Mesendoderm (in vitro differentiated cells): ENCODE measurements around the gene SPDYE5.
"Not testable (repeated sequence)": the region's sequence is repeated elsewhere in the genome, so short reads cannot be mapped to it uniquely, and the experiment has no call there.

Experiments used
- DNase-seq: peaks from one replicate; pipeline ENCODE4 v3.0.0; 2013
- H2AK5ac ChIP-seq: 2 replicates; pipeline ENCODE4 v1.6.1; 2013; ENCODE audit warnings: low read length, inconsistent platforms
- H2BK120ac ChIP-seq: 2 replicates; pipeline ENCODE4 v1.6.1; 2013; ENCODE audit warnings: low read depth, mild to moderate bottlenecking, low read length, moderate library complexity, mixed read lengths
- H2BK15ac ChIP-seq: replicated peaks from 2 replicates; pipeline ENCODE4 v1.6.1; 2013; ENCODE audit warnings: low read depth, mild to moderate bottlenecking, moderate library complexity
- H2BK5ac ChIP-seq: 2 replicates; pipeline ENCODE4 v1.6.1; 2013; ENCODE audit warnings: low read length, inconsistent platforms
- H3K18ac ChIP-seq: 2 replicates; pipeline ENCODE4 v1.6.1; 2013; ENCODE audit warnings: mild to moderate bottlenecking, low read length, mixed read lengths
- H3K23ac ChIP-seq: one replicate; pipeline ENCODE4 v1.6.1; 2013; ENCODE audit warnings: low read length
- H3K27ac ChIP-seq: 2 replicates; pipeline ENCODE4 v1.5.1; 2013; ENCODE audit warnings: low read depth, mild to moderate bottlenecking, inconsistent platforms, low read length, moderate library complexity
- H3K27me3 ChIP-seq: 2 replicates; pipeline ENCODE4 v1.6.1; 2013; ENCODE audit warnings: low read length, control low read depth, mild to moderate bottlenecking, inconsistent platforms; ENCODE audit not compliant: insufficient read depth, poor library complexity
- H3K36me3 ChIP-seq: 2 replicates; pipeline ENCODE4 v1.6.1; 2013; ENCODE audit warnings: low read length, inconsistent platforms; ENCODE audit not compliant: control insufficient read depth, insufficient read depth
- H3K4ac ChIP-seq: one replicate; pipeline ENCODE4 v1.6.1; 2013; ENCODE audit warnings: low read depth, mild to moderate bottlenecking, low read length, moderate library complexity
- H3K4me1 ChIP-seq: 2 replicates; pipeline ENCODE4 v1.6.1; 2013; ENCODE audit warnings: low read depth, low read length, inconsistent platforms; ENCODE audit not compliant: control insufficient read depth
- H3K4me2 ChIP-seq: 2 replicates; pipeline ENCODE4 v1.6.1; 2013; ENCODE audit warnings: low read length
- H3K4me3 ChIP-seq: 2 replicates; pipeline ENCODE4 v1.5.1; 2013; ENCODE audit warnings: mild to moderate bottlenecking, low read length
- H3K56ac ChIP-seq: one replicate; pipeline ENCODE4 v1.6.1; 2013; ENCODE audit warnings: low read length
- H3K79me1 ChIP-seq: 2 replicates; pipeline ENCODE4 v1.6.1; 2013; ENCODE audit warnings: low read length, inconsistent platforms
- H3K79me2 ChIP-seq: 2 replicates; pipeline ENCODE4 v1.6.1; 2013; ENCODE audit warnings: mild to moderate bottlenecking, low read length; ENCODE audit not compliant: control insufficient read depth, insufficient read depth
- H3K9ac ChIP-seq: 2 replicates; pipeline ENCODE4 v1.6.1; 2013; ENCODE audit warnings: low read length, inconsistent platforms
- H4K5ac ChIP-seq: one replicate; pipeline ENCODE4 v1.6.1; 2013; ENCODE audit warnings: low read length
- H4K8ac ChIP-seq: one replicate; pipeline ENCODE4 v1.6.1; 2013; ENCODE audit warnings: low read depth, mild to moderate bottlenecking, control low read depth, low read length, moderate library complexity
- WGBS: extraction: QIAGEN DNeasy Blood & Tissue Kit; methylation state at CpG from one replicate; pipeline ENCODE4 v1.1.7; 2013; ENCODE audit warnings: low lambda C conversion rate, missing lambda C conversion rate; ENCODE audit not compliant: insufficient coverage; ENCODE audit errors: extremely low coverage; 5-methylcytosine and 5-hydroxymethylcytosine counted together

SPDYE5 gene

GRCh38 chr7:75458034-75458433 is 34.1 kb upstream of the SPDYE5 start:
- H2BK120ac ChIP-seq, H3K56ac ChIP-seq, H2AK5ac ChIP-seq, H3K27ac ChIP-seq, H3K36me3 ChIP-seq, H3K4me2 ChIP-seq, DNase-seq, H3K23ac ChIP-seq, H3K79me1 ChIP-seq, H3K4me3 ChIP-seq, H3K18ac ChIP-seq, H2BK5ac ChIP-seq, H3K9ac ChIP-seq, H3K27me3 ChIP-seq, H3K4ac ChIP-seq, H4K8ac ChIP-seq, H3K4me1 ChIP-seq, H3K79me2 ChIP-seq, H2BK15ac ChIP-seq, H4K5ac ChIP-seq: not testable (repeated sequence)
- WGBS, result no CpG with 5 or more reads among the region's 5 CpGs

GRCh38 chr7:75460541-75460940 is 31.6 kb upstream of the SPDYE5 start:
- H3K27me3 ChIP-seq, H4K5ac ChIP-seq, H3K4me1 ChIP-seq, H3K4ac ChIP-seq, H3K79me2 ChIP-seq, H2AK5ac ChIP-seq, H2BK120ac ChIP-seq, H3K18ac ChIP-seq, DNase-seq, H3K9ac ChIP-seq, H3K36me3 ChIP-seq, H4K8ac ChIP-seq, H2BK5ac ChIP-seq, H2BK15ac ChIP-seq, H3K4me2 ChIP-seq, H3K56ac ChIP-seq, H3K27ac ChIP-seq, H3K79me1 ChIP-seq, H3K23ac ChIP-seq, H3K4me3 ChIP-seq: not testable (repeated sequence)
- no CpG with 5 or more reads among the region's 5 CpGs for WGBS

GRCh38 chr7:75470166-75470565 is 22.0 kb upstream of the SPDYE5 start:
- H3K18ac ChIP-seq, H2BK5ac ChIP-seq, H3K27ac ChIP-seq, H4K8ac ChIP-seq, H4K5ac ChIP-seq, H3K4me3 ChIP-seq, H3K27me3 ChIP-seq, H3K9ac ChIP-seq, H3K23ac ChIP-seq, H3K4me1 ChIP-seq, H3K4me2 ChIP-seq, H2AK5ac ChIP-seq, H2BK15ac ChIP-seq, H3K79me2 ChIP-seq, H3K56ac ChIP-seq, H3K4ac ChIP-seq, H2BK120ac ChIP-seq, H3K36me3 ChIP-seq, DNase-seq, H3K79me1 ChIP-seq: not testable (repeated sequence)
- no CpG with 5 or more reads among the region's 4 CpGs for WGBS

DNA sequence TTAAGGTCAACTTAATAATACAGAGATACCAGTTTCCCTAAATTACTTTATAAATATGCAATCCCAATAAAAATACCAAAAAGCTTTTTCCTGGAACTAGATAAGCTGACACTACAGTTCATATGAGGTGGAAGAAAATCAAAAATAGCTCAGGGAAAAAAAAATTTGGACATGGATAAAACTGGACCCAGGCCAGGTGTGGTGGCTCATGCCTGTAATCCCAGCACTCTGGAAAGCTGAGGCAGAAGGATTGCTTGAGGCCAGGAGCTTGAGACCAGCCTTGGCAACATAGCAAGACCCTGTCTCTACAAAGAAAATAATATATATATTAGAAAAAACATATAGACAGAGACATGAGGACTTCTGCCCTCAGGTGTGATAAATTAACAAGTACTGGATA is 14.7 kb upstream of the SPDYE5 start:
- not testable (repeated sequence) for H4K5ac ChIP-seq, H2AK5ac ChIP-seq, H2BK5ac ChIP-seq, H3K4me1 ChIP-seq, H3K79me1 ChIP-seq, DNase-seq, H3K27me3 ChIP-seq, H3K4me2 ChIP-seq, H3K9ac ChIP-seq, H3K4ac ChIP-seq, H3K23ac ChIP-seq, H2BK120ac ChIP-seq, H3K36me3 ChIP-seq, H3K79me2 ChIP-seq, H3K18ac ChIP-seq, H3K56ac ChIP-seq, H3K27ac ChIP-seq, H4K8ac ChIP-seq, H3K4me3 ChIP-seq, H2BK15ac ChIP-seq

DNA sequence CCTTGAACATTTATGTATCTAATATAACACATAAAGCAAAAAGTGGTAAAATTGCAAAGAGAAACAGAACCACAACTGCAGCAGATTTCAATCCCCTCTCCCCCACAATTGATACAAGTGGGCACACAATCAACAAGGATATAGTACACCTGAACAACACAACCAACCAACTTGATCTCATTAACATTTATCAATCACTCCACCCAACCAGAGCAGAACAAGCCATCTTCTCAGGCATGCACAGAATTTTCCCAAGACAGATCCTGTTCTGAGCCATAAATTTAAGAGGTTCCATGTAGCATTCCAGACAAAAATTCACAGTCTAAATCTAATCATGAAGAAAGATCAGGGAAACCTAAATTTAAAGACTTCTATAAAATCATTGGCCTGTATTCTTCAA is 11.8 kb upstream of the SPDYE5 start:
- H3K23ac ChIP-seq, H3K36me3 ChIP-seq, DNase-seq, H3K4me2 ChIP-seq, H3K56ac ChIP-seq, H3K27ac ChIP-seq, H2BK5ac ChIP-seq, H4K5ac ChIP-seq, H3K4me3 ChIP-seq, H3K4ac ChIP-seq, H3K9ac ChIP-seq, H3K18ac ChIP-seq, H3K4me1 ChIP-seq, H4K8ac ChIP-seq, H2AK5ac ChIP-seq, H3K79me2 ChIP-seq, H2BK15ac ChIP-seq, H2BK120ac ChIP-seq, H3K27me3 ChIP-seq, H3K79me1 ChIP-seq: not testable (repeated sequence)

DNA sequence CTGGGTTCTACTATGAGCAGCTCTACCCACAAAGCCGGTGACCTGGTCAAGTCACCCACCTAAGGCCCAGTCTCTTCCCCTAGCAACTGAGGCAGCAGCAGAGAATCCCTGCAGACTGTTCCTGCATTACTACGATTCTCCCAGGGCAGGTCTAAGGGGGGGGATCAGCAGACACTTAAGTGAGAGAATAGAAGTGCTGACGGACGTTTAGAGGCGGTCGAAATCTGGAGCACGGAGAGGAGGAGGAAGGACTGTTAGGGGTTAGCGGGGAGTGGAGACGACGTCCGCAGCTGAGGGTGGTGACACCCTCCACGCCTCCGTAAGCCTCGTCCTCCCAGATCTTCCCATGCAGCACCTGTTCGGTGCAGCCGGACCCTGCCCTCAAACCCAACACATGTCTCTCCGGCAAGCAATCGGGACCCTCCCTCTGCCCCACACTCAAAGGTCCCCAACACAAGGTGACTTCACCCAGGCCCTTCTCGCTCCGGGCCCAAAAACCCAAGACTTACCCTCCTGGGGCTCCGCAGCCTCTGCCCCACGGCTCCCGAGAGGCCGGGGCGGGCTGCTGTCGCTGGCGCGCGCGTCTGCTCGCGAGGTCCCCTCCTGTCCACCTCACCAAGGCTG is 6.7 kb upstream of the SPDYE5 start:
- not testable (repeated sequence) for H3K79me1 ChIP-seq, H3K79me2 ChIP-seq, H4K8ac ChIP-seq, H2AK5ac ChIP-seq, H3K23ac ChIP-seq, H3K18ac ChIP-seq, H2BK15ac ChIP-seq, H2BK5ac ChIP-seq, H3K27ac ChIP-seq, H3K4me1 ChIP-seq, H3K4ac ChIP-seq, H3K27me3 ChIP-seq, H3K36me3 ChIP-seq, H2BK120ac ChIP-seq, H4K5ac ChIP-seq
- Histone ChIP-seq H3K4me3 (peak overlapping the region; percentile 56), H3K9ac (peak overlapping the region; percentile 41), H3K56ac (peak overlapping the region; percentile 40), H3K4me2 (peak overlapping the region; percentile 27)
- WGBS, result no CpG with 5 or more reads among the region's 32 CpGs
- peak; percentile 13 for DNase-seq
